ENCODE data around the gene GSTM4. TPM values are rescaled to one million over a fixed set of nuclear protein-coding genes. Genes with fewer than 3 reads are reported as not detected.

GSTM4 gene
- total RNA-seq, 2 donors from 2014 or later: 24.6 to 52.6 TPM

DNA sequence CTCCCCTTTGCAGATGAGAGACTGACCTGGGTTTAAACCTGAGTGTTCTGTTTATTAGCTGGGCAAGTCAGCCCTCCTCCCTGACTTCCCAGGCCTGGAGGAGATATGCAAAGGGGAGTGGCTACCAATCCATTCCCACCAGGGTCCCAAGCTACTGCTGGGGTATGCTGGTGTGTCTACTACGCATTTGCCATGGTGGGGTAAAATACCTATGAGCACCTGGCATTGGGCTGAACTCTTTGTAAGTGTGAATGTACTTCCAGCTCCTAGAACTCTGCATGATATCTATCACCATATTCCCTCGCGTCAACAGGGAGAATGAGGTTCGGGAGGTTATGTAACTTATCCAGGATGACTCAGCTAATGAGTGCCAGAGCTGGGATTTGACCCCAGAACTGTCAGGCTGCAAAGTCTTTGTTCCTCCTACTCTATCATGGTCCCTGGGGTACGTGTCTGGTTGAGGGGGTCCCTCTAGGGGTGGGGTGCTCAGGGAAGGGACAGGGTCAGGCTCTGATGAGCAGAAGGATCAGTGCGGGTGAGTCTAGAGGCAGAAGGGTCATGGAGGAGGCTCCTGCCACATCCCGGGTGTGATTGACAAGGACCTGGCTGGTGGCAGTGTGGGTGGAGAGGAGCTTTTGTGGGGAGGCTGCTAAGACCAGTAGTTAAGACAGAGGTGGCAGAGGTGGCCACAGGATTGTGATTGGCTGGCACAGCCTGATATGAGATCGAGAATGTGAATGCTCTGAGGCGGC, 19.5 kb upstream of the GSTM4 start:
- no peak overlapping the region for H3K27ac ChIP-seq
- peak; percentile 63 for DNase-seq (ENCODE audit: low spot score)
- no peaks in the 10 kb centered on the region for H3K36me3 ChIP-seq
- peaks cover 0 to 15% of the 10 kb centered on the region in 2 donors for H3K4me1 ChIP-seq
- no peak overlapping the region for H3K4me3 ChIP-seq
- TF ChIP-seq, protein P1, sequence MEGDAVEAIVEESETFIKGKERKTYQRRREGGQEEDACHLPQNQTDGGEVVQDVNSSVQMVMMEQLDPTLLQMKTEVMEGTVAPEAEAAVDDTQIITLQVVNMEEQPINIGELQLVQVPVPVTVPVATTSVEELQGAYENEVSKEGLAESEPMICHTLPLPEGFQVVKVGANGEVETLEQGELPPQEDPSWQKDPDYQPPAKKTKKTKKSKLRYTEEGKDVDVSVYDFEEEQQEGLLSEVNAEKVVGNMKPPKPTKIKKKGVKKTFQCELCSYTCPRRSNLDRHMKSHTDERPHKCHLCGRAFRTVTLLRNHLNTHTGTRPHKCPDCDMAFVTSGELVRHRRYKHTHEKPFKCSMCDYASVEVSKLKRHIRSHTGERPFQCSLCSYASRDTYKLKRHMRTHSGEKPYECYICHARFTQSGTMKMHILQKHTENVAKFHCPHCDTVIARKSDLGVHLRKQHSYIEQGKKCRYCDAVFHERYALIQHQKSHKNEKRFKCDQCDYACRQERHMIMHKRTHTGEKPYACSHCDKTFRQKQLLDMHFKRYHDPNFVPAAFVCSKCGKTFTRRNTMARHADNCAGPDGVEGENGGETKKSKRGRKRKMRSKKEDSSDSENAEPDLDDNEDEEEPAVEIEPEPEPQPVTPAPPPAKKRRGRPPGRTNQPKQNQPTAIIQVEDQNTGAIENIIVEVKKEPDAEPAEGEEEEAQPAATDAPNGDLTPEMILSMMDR (IDR thresholded peaks at IDR 0.05): no peak
- no peaks in the 10 kb centered on the region for H3K27me3 ChIP-seq
- no peaks in the 10 kb centered on the region for H3K9me3 ChIP-seq

GRCh38 chr1:109637446-109637845, 18.5 kb upstream of the GSTM4 start:
- DNase-seq (ENCODE audit: low spot score): peak; percentile 49

DNA sequence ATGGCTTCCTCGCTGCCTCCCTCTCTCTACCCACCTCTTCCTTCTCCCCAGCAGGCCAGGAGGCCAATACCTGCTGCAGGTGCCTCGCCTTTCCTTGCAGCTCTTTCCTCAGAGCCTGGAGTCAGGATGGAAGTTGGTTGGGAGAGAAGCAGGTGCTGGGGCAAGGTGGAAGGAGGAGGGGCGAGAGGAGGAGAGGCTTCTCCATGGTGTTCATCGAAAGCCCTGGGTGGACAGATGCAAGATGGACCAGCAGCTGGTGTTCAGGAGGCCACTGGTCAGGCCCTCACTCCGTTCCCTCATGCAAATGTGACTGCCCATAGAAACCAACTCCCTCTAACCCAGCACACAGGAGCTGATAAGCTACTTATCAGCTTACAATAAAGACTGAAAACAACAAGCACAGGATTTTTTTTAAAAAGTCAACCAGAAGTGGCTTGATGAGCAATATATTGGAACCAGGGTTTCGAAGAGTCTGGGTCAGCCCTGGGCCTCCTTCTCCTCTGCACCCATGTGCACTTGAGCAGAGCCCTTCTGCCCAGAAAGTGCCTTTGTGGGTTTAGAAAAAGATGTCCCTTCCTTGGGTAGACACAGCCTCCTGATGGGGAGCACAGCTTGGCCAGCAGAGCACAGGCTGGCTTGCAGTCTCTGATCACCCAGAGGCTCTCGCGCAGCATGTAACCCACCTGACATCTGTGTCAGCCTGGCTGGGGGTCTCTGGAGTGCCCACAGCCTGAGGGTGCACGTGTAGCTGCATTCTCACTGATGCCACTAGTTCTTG, 16.6 kb upstream of the GSTM4 start:
- Histone ChIP-seq H3K9me3 (no peaks in the 10 kb centered on the region), H3K4me1 (peaks cover 0 to 23% of the 10 kb centered on the region in 2 donors), H3K27ac (no peak overlapping the region), H3K27me3 (no peaks in the 10 kb centered on the region), H3K36me3 (no peaks in the 10 kb centered on the region), H3K4me3 (no peak overlapping the region)
- TF ChIP-seq, protein P1 (IDR thresholded peaks at IDR 0.05): no peak
- no peak for DNase-seq (ENCODE audit: low spot score)

More at GRCh38 chr1:109637446-109637845, 18.5 kb upstream of the GSTM4 start:
- no peak overlapping the region for H3K4me3 ChIP-seq
- no peaks in the 10 kb centered on the region for H3K36me3 ChIP-seq
- no peaks in the 10 kb centered on the region for H3K9me3 ChIP-seq
- H3K27me3 ChIP-seq: no peaks in the 10 kb centered on the region
- TF ChIP-seq, protein P1 (IDR thresholded peaks at IDR 0.05): no peak
- H3K4me1 ChIP-seq: peaks cover 0 to 15% of the 10 kb centered on the region in 2 donors
- no peak overlapping the region for H3K27ac ChIP-seq

- TF ChIP-seq, protein P1 (IDR thresholded peaks at IDR 0.05): no peak
- Histone ChIP-seq H3K27ac (no peak overlapping the region), H3K9me3 (no peaks in the 10 kb centered on the region), H3K4me3 (no peak overlapping the region), H3K27me3 (no peaks in the 10 kb centered on the region), H3K4me1 (peaks cover 0 to 23% of the 10 kb centered on the region in 2 donors), H3K36me3 (no peaks in the 10 kb centered on the region)
- peak; percentile 50 for DNase-seq (ENCODE audit: low spot score)
Observed at GRCh38 chr1:109639841-109640184, 16.1 kb upstream of the GSTM4 start.

- TF ChIP-seq, protein P1 (IDR thresholded peaks at IDR 0.05): peak; percentile 97 to 98
Observed at GRCh38 chr1:109640285-109640865, 15.5 kb upstream of the GSTM4 start.

More at GRCh38 chr1:109640285-109640865, 15.5 kb upstream of the GSTM4 start:
- no peak overlapping the region for H3K4me3 ChIP-seq
- no peaks in the 10 kb centered on the region for H3K27me3 ChIP-seq
- no peak overlapping the region for H3K27ac ChIP-seq
- H3K4me1 ChIP-seq: peaks cover 0 to 23% of the 10 kb centered on the region in 2 donors
- no peaks in the 10 kb centered on the region for H3K36me3 ChIP-seq
- DNase-seq (ENCODE audit: low spot score): peak; percentile 89
- H3K9me3 ChIP-seq: no peaks in the 10 kb centered on the region

Measured in right atrium auricular region (tissue), 2 donors.